DND-41 (cell line): ENCODE measurements around the gene C22orf23.

Experiments used
- ATAC-seq: fragments of 200-7000 bp; cut with Tn5 transposase; 3 replicates; pipeline ENCODE4 v1.9.1; 2021; ENCODE audit warnings: low read depth; ENCODE audit not compliant: insufficient read depth
- DNase-seq: peaks from one replicate; pipeline ENCODE4 v3.0.0-alpha.2; 2020
- H2AFZ ChIP-seq: 2 replicates; pipeline ENCODE4 v1.6.0; 2012; ENCODE audit warnings: low read depth, low read length
- H3K27ac ChIP-seq: 2 replicates; pipeline ENCODE4 v1.5.1; 2012; ENCODE audit warnings: low read length, inconsistent platforms
- H3K27me3 ChIP-seq: fragments of 200-600 bp; sonication (generic); 2 replicates; pipeline ENCODE4 v1.6.0; 2012; ENCODE audit warnings: low read length, mild to moderate bottlenecking, inconsistent platforms; ENCODE audit not compliant: insufficient read depth, poor library complexity
- H3K36me3 ChIP-seq: 2 replicates; pipeline ENCODE4 v1.5.1; 2012; ENCODE audit warnings: low read length, inconsistent platforms; ENCODE audit not compliant: insufficient read depth
- H3K4me1 ChIP-seq: 2 replicates; pipeline ENCODE4 v1.5.1; 2012; ENCODE audit warnings: mild to moderate bottlenecking, low read length; ENCODE audit not compliant: insufficient read depth
- H3K4me2 ChIP-seq: 2 replicates; pipeline ENCODE4 v1.6.0; 2012; ENCODE audit warnings: mild to moderate bottlenecking, moderate library complexity, low read length, inconsistent platforms; ENCODE audit not compliant: insufficient read depth
- H3K4me3 ChIP-seq, 2 experiments: fragments of 200-600 bp in 1 of 2; shearing (Covaris generic) in 1 of 2; 2 replicates each; pipeline ENCODE4 v1.5.1; 2012 to 2016; ENCODE audit warnings: inconsistent platforms in 2 of 2, low read length in 2 of 2, mild to moderate bottlenecking in 2 of 2, low read depth in 1 of 2, moderate library complexity in 1 of 2
- H3K79me2 ChIP-seq: 2 replicates; pipeline ENCODE4 v1.6.0; 2012; ENCODE audit warnings: low read length, inconsistent platforms; ENCODE audit not compliant: insufficient read depth
- H3K9ac ChIP-seq: 2 replicates; pipeline ENCODE4 v1.6.0; 2012; ENCODE audit warnings: low read depth, mild to moderate bottlenecking, inconsistent platforms, low read length, moderate library complexity
- H3K9me3 ChIP-seq: 2 replicates; pipeline ENCODE4 v1.5.1; 2012; ENCODE audit warnings: low read length, moderate library complexity, mild to moderate bottlenecking, inconsistent platforms; ENCODE audit not compliant: insufficient read depth, severe bottlenecking
- H4K20me1 ChIP-seq: 2 replicates; pipeline ENCODE4 v1.6.0; 2012; ENCODE audit warnings: low read length; ENCODE audit not compliant: insufficient read depth
- CTCF ChIP-seq: IDR thresholded peaks from 2 replicates; pipeline ENCODE4 v1.5.1; 2012; ENCODE audit warnings: borderline replicate concordance, low read length, moderate library complexity, mild to moderate bottlenecking; ENCODE audit not compliant: poor library complexity, severe bottlenecking; ENCODE audit errors: extremely low read depth
- EZH2 ChIP-seq: IDR thresholded peaks from 3 replicates; pipeline ENCODE4 v1.6.1; 2012; ENCODE audit warnings: borderline replicate concordance, low read depth, mild to moderate bottlenecking, moderate library complexity, low read length, inconsistent platforms; ENCODE audit not compliant: severe bottlenecking

C22orf23 gene

GRCh38 chr22:37982151-37982785 is 28.9 kb upstream of the C22orf23 start:
- H3K4me3 ChIP-seq: no peak overlapping the region
- H3K9me3 ChIP-seq: no peaks in the 10 kb centered on the region
- H3K27ac ChIP-seq: no peak overlapping the region
- no peaks in the 10 kb centered on the region for H3K36me3 ChIP-seq
- no peaks in the 10 kb centered on the region for H3K4me1 ChIP-seq
- no peak for TF ChIP-seq CTCF
- TF ChIP-seq EZH2: no peak
- H3K9ac ChIP-seq: no peak overlapping the region
- peaks cover 9% of the 10 kb centered on the region; the same call in 1 of the 2 replicates for H4K20me1 ChIP-seq
- no peak overlapping the region for H2AFZ ChIP-seq
- no peak overlapping the region for H3K4me2 ChIP-seq
- no peaks in the 10 kb centered on the region for H3K27me3 ChIP-seq
- ATAC-seq (no peak), DNase-seq (no peak)
- no peaks in the 10 kb centered on the region for H3K79me2 ChIP-seq

GRCh38 chr22:37981282-37982011 is 28.0 kb upstream of the C22orf23 start:
- no peaks in the 10 kb centered on the region for H3K27me3 ChIP-seq

GRCh38 chr22:37979782-37980181 is 26.4 kb upstream of the C22orf23 start:
- Histone ChIP-seq H2AFZ (no peak overlapping the region), H3K36me3 (no peaks in the 10 kb centered on the region), H3K27ac (no peak overlapping the region), H3K79me2 (no peaks in the 10 kb centered on the region), H3K4me1 (no peaks in the 10 kb centered on the region), H3K9ac (no peak overlapping the region), H3K4me3 (no peak overlapping the region), H3K4me2 (no peak overlapping the region), H4K20me1 (peaks cover 7% of the 10 kb centered on the region; the same call in 1 of the 2 replicates), H3K27me3 (no peaks in the 10 kb centered on the region), H3K9me3 (no peaks in the 10 kb centered on the region)
- DNase-seq (no peak), ATAC-seq (no peak)
- no peak for TF ChIP-seq CTCF
- no peak for TF ChIP-seq EZH2

More at GRCh38 chr22:37981282-37982011, 28.0 kb upstream of the C22orf23 start:
- Histone ChIP-seq H3K4me1 (no peaks in the 10 kb centered on the region), H3K9me3 (no peaks in the 10 kb centered on the region), H2AFZ (no peak overlapping the region), H3K36me3 (no peaks in the 10 kb centered on the region), H3K9ac (no peak overlapping the region), H4K20me1 (peaks cover 9% of the 10 kb centered on the region; the same call in 1 of the 2 replicates), H3K4me2 (no peak overlapping the region), H3K79me2 (no peaks in the 10 kb centered on the region), H3K27ac (no peak overlapping the region), H3K4me3 (no peak overlapping the region)
- TF ChIP-seq CTCF (no peak), EZH2 (no peak)
- DNase-seq: no peak
- ATAC-seq: no peak
